Stomach (tissue), 4 donors: ENCODE data around the gene DCAF11.

Experiments
- CTCF ChIP-seq, 7 experiments: fragments of 450-650 bp in 4 of 7; fragments of 200-600 bp in 3 of 7; sonication (generic) in 3 of 7; IDR thresholded peaks; one replicate each; pipeline ENCODE4 v1.5.1; 2016 to 2019; ENCODE audit warnings: antibody characterized with exemption in 7 of 7, control low read depth in 2 of 7, mild to moderate bottlenecking in 1 of 7
- POLR2A ChIP-seq, 4 donors: fragments of 450-650 bp; IDR thresholded peaks; one replicate each; pipeline ENCODE4 v1.6.1; 2016; ENCODE audit warnings: antibody characterized with exemption in 4 of 4, control low read depth in 2 of 4, mild to moderate bottlenecking in 1 of 4, moderate library complexity in 1 of 4
- POLR2AphosphoS5 ChIP-seq, 3 donors: sonication (generic); formaldehyde crosslinking; IDR thresholded peaks; one replicate each; pipeline ENCODE4 v1.6.1; 2016; ENCODE audit warnings: antibody characterized with exemption in 3 of 3

GRCh38 chr14:24137529-24138395 lies 23.2 kb downstream of the DCAF11 start:
- no peak for TF ChIP-seq CTCF (IDR thresholded peaks at IDR 0.05)
- no peak for TF ChIP-seq POLR2A (IDR thresholded peaks at IDR 0.05)
- no peak for TF ChIP-seq POLR2AphosphoS5 (IDR thresholded peaks at IDR 0.05)
